Adrenal gland (tissue), 12 donors: ENCODE measurements around the gene ARHGAP32. TPM values are rescaled to one million over a fixed set of nuclear protein-coding genes. Genes with fewer than 3 reads are reported as not detected.

Source experiments
- DNase-seq, 7 donors: peaks; one replicate each; pipeline ENCODE4 v3.0.0-alpha.2; 2019 to 2020
- H3K27ac ChIP-seq, 5 donors: fragments of 200-600 bp; sonication (generic) in 4 of 5; 1 replicate in 3 of 5; 2 replicates in 2 of 5; pipeline versions ENCODE4 v1.5.1 to v1.8.0; 2016 to 2020; ENCODE audit warnings: mild to moderate bottlenecking in 1 of 5
- H3K27me3 ChIP-seq: fragments of 200-600 bp; 2 replicates; pipeline ENCODE4 v1.8.0; 2021
- H3K36me3 ChIP-seq, 2 donors: fragments of 200-600 bp; replicated peaks in 1 of 2; 1 replicate in 1 of 2; 2 replicates in 1 of 2; pipeline versions ENCODE4 v1.5.1 to v1.8.0; 2018 to 2022
- H3K4me1 ChIP-seq, 2 donors: fragments of 200-600 bp; replicated peaks in 1 of 2; 1 replicate in 1 of 2; 2 replicates in 1 of 2; pipeline versions ENCODE4 v1.5.1 to v1.8.0; 2018 to 2021
- H3K4me3 ChIP-seq, 4 donors: fragments of 200-600 bp; sonication (generic) in 3 of 4; one replicate each; pipeline ENCODE4 v1.5.1; 2016 to 2018
- H3K9me3 ChIP-seq, 3 donors: fragments of 200-600 bp; sonication (generic) in 1 of 3; replicated peaks in 1 of 3; 1 replicate in 2 of 3; 2 replicates in 1 of 3; pipeline versions ENCODE4 v1.5.1 to v1.8.0; 2016 to 2021
- CTCF ChIP-seq, 6 experiments: fragments of 450-650 bp in 4 of 6; fragments of 200-600 bp in 2 of 6; sonication (generic) in 1 of 6; IDR thresholded peaks; 1 replicate in 5 of 6; 2 replicates in 1 of 6; pipeline versions ENCODE4 v1.5.1 to v1.8.0; 2016 to 2021; ENCODE audit warnings: antibody characterized with exemption in 6 of 6, mild to moderate bottlenecking in 2 of 6, moderate library complexity in 1 of 6
- POLR2A ChIP-seq, 2 donors: fragments of 450-650 bp; IDR thresholded peaks; one replicate each; pipeline ENCODE4 v1.6.1; 2017; ENCODE audit warnings: antibody characterized with exemption in 2 of 2, mild to moderate bottlenecking in 2 of 2, moderate library complexity in 1 of 2
- WGBS, 4 donors: extraction: QIAGEN DNeasy Blood & Tissue Kit in 2 of 4; methylation state at CpG; one replicate each; pipeline versions ENCODE4 v1.1.5 to v1.1.7; 2013 to 2017; 5-methylcytosine and 5-hydroxymethylcytosine counted together
- intact Hi-C, 2 donors: fragments of 100-400 bp; cut with DNase I; formaldehyde crosslinking; loops; one replicate each; pipeline versions ENCODE4 v1.14.1 to v1.15.0; 2022 to 2023
- polyA plus RNA-seq, 3 donors: library from polyadenylated mRNA; stranded (reverse); fragments of 200-250 nt in 2 of 3; fragments of 350-450 nt in 1 of 3; fragmentation: Illumina TruSeq in 1 of 3; extraction: RNeasy Lipid Tissue Mini Kit (QIAGEN cat#74804) in 1 of 3; gene quantifications; one replicate each; pipeline ENCODE4 v1.2.3, GENCODE V29; 2013 to 2014
- total RNA-seq, 9 donors: library from RNA; depleted of rRNA in 4 of 9; stranded (reverse); fragments of >200 nt in 4 of 9; fragments of 120-200 nt in 1 of 9; fragmentation: NEBNext Ultra II Directional in 1 of 9; extraction: Animal tissue kit (Norgen Biotek cat#: 25700) in 1 of 9; gene quantifications; one replicate each; pipeline versions ENCODE4 v1.1.0 to v1.2.4, GENCODE V29; 2013 to 2023
- donor health status: healthy with polysubstance abuse.
- donor health status: Bipolar disorder and iron deficiency.
- donor health status: DM: yes; HTN: yes; CAD: no.
- donor health status: DM: no; HTN: no; CAD: no.
- donor health status: DM: no; HTN: no; CAD: no.
- donor health status: DM: yes; HTN: yes; CAD: no.

ARHGAP32 gene
- total and polyA plus RNA-seq, 12 donors, result 4.0 to 50.4 (median 26.2) TPM

GRCh38 chr11:129236850-129237249, 44.7 kb upstream of the ARHGAP32 start:
- no peaks in the 10 kb centered on the region for H3K9me3 ChIP-seq
- H3K4me1 ChIP-seq, result peaks cover 7 to 8% of the 10 kb centered on the region in 2 donors
- H3K27ac ChIP-seq, result no peak overlapping the region
- intact Hi-C loops, result no loop called here
- 96 to 100% (median 100%) methylated on average over 1 of the region's 1 CpG for WGBS, 4 donors
- no peaks in the 10 kb centered on the region for H3K27me3 ChIP-seq
- DNase-seq, result no peak
- TF ChIP-seq POLR2A (IDR thresholded peaks at IDR 0.05), result no peak
- TF ChIP-seq CTCF (IDR thresholded peaks at IDR 0.05), result no peak
- no peaks in the 10 kb centered on the region for H3K36me3 ChIP-seq
- no peak overlapping the region for H3K4me3 ChIP-seq

GRCh38 chr11:129234978-129235377, 42.9 kb upstream of the ARHGAP32 start:
- TF ChIP-seq POLR2A (IDR thresholded peaks at IDR 0.05) (no peak), CTCF (IDR thresholded peaks at IDR 0.05) (no peak)
- 94 to 97% (median 95%) methylated on average over 5 of the region's 5 CpGs for WGBS, 4 donors
- Histone ChIP-seq H3K9me3 (no peaks in the 10 kb centered on the region), H3K4me1 (peaks cover 2 to 4% of the 10 kb centered on the region in 2 donors), H3K36me3 (no peaks in the 10 kb centered on the region), H3K27me3 (no peaks in the 10 kb centered on the region), H3K27ac (no peak overlapping the region), H3K4me3 (no peak overlapping the region)
- no peak for DNase-seq
- intact Hi-C loops, result no loop called here

- Histone ChIP-seq H3K36me3 (no peaks in the 10 kb centered on the region), H3K27ac (no peak overlapping the region), H3K4me3 (no peak overlapping the region), H3K9me3 (peaks cover 0 to 5% (median 0%) of the 10 kb centered on the region in 3 donors), H3K4me1 (no peaks in the 10 kb centered on the region), H3K27me3 (no peaks in the 10 kb centered on the region)
- no peak for DNase-seq
- TF ChIP-seq CTCF (IDR thresholded peaks at IDR 0.05), result peak in 3 of 6 experiments; percentile 13 to 39 (median 27)
- no peak for TF ChIP-seq POLR2A (IDR thresholded peaks at IDR 0.05)
- intact Hi-C loops, result no loop called here
- 62 to 74% (median 68%) methylated on average over 6 of the region's 6 CpGs for WGBS, 4 donors
Observed at GRCh38 chr11:129230006-129230405, 37.9 kb upstream of the ARHGAP32 start.

GRCh38 chr11:129226207-129226798, 34.2 kb upstream of the ARHGAP32 start:
- H3K4me3 ChIP-seq, result no peak overlapping the region
- peaks cover 15 to 24% of the 10 kb centered on the region in 2 donors for H3K4me1 ChIP-seq
- DNase-seq, result no peak
- no peak overlapping the region for H3K27ac ChIP-seq
- peaks cover 0 to 5% (median 0%) of the 10 kb centered on the region in 3 donors for H3K9me3 ChIP-seq
- no peaks in the 10 kb centered on the region for H3K27me3 ChIP-seq
- no peaks in the 10 kb centered on the region for H3K36me3 ChIP-seq
- intact Hi-C loops, result loop anchor here in 1 of 2 donors (10.0 kb wide), 1 partner anchor 98 kb away; no protein-coding TSS in a partner anchor
- TF ChIP-seq POLR2A (IDR thresholded peaks at IDR 0.05) (no peak), CTCF (IDR thresholded peaks at IDR 0.05) (no peak)
- 91 to 97% (median 96%) methylated on average over 2 of the region's 2 CpGs for WGBS, 4 donors
